RCC 7860 (cell line): ENCODE measurements around the gene EARS2.

ENCODE experiments used
- DNase-seq: peaks from one replicate; pipeline ENCODE4 v3.0.0-alpha.2; 2015; ENCODE audit warnings: low spot score
- FAIRE-seq: peaks from 2 replicates; lab custom pipeline; 2012; peaks lifted over from hg19 to GRCh38; lab: Jason Lieb, UNC

Gene EARS2

GRCh38 chr16:23509441-23509754 lies 47.8 kb downstream of the EARS2 start:
- no peak for FAIRE-seq
- DNase-seq, result no peak

- DNase-seq, result no peak
- FAIRE-seq, result no peak
These were observed 48.3 kb downstream of the EARS2 start for GRCh38 chr16:23508589-23509440.

GRCh38 chr16:23506606-23506994 lies 50.5 kb downstream of the EARS2 start:
- DNase-seq, result no peak
- no peak for FAIRE-seq

GRCh38 chr16:23505671-23506605 lies 51.2 kb downstream of the EARS2 start:
- no peak for FAIRE-seq
- DNase-seq, result no peak

GRCh38 chr16:23505180-23505665 lies 51.9 kb downstream of the EARS2 start:
- FAIRE-seq, result no peak
- DNase-seq, result peak; percentile 31

GRCh38 chr16:23504453-23505179 lies 52.5 kb downstream of the EARS2 start:
- FAIRE-seq (peak; percentile 83), DNase-seq (peak; percentile 87)

GRCh38 chr16:23504076-23504452 lies 53.1 kb downstream of the EARS2 start:
- FAIRE-seq, result peak; percentile 84
- peak; percentile 66 for DNase-seq

- DNase-seq (no peak), FAIRE-seq (no peak)
These were observed 54.7 kb downstream of the EARS2 start for GRCh38 chr16:23502466-23502865.

- no peak for FAIRE-seq
- DNase-seq, result no peak
These were observed 55.9 kb downstream of the EARS2 start for GRCh38 chr16:23501291-23501690.

- no peak for FAIRE-seq
These were observed 56.3 kb downstream of the EARS2 start for GRCh38 chr16:23500862-23501225.

GRCh38 chr16:23500212-23500861 lies 56.8 kb downstream of the EARS2 start:
- no peak for FAIRE-seq

More at GRCh38 chr16:23500862-23501225, 56.3 kb downstream of the EARS2 start:
- DNase-seq, result no peak

GRCh38 chr16:23499801-23500200 lies 57.3 kb downstream of the EARS2 start:
- no peak for DNase-seq
- FAIRE-seq, result no peak

More at GRCh38 chr16:23500212-23500861, 56.8 kb downstream of the EARS2 start:
- DNase-seq, result no peak

- DNase-seq (no peak), FAIRE-seq (no peak)
These were observed 58.3 kb downstream of the EARS2 start for GRCh38 chr16:23498863-23499262.

- DNase-seq (no peak), FAIRE-seq (no peak)
These were observed 59.6 kb downstream of the EARS2 start for GRCh38 chr16:23497543-23497868.

GRCh38 chr16:23496821-23497542 lies 60.2 kb downstream of the EARS2 start:
- FAIRE-seq, result peak; percentile 55

GRCh38 chr16:23495671-23496070 lies 61.5 kb downstream of the EARS2 start:
- no peak for FAIRE-seq
- DNase-seq, result no peak

More at GRCh38 chr16:23496821-23497542, 60.2 kb downstream of the EARS2 start:
- peak; percentile 63 for DNase-seq

GRCh38 chr16:23494188-23494587 lies 63.0 kb downstream of the EARS2 start:
- FAIRE-seq (no peak), DNase-seq (no peak)

- DNase-seq (peak; percentile 20), FAIRE-seq (no peak)
These were observed 65.4 kb downstream of the EARS2 start for GRCh38 chr16:23491490-23492391.

- FAIRE-seq (no peak), DNase-seq (no peak)
These were observed 70.7 kb downstream of the EARS2 start for GRCh38 chr16:23486480-23486879.
